Activated effector memory CD4-positive, alpha-beta T cell treated with anti-CD3 and anti-CD28 coated beads, Interleukin-2, amount 50 U/mL, for 16 hours (primary cell): Measurements from ENCODE around the gene ZMIZ1.
A peak's percentile ranks its signal among the peaks of the same experiment; 100 is the strongest.

Source experiments
- DNase-seq: peaks from one replicate; pipeline ENCODE4 v3.0.0-alpha.2; 2020

Gene ZMIZ1

DNA sequence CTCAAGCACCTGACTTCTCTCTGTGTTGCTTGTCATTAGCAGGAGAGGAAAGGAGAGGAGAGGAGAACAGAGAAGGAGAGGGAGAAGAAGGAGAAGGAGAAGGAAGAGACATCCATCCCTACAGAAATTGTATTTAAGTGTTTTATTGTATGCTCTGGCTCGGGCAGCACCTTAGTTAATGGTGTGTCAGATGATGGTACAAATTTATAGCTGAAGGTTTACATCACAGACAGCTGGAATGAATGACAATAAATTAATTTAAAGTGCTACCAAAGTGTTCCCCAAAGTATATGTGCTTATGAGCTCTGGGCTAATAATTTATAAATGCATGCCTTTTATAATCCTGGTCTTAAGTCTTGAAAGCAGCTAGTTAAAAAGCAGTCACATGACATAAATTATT lies 38.1 kb upstream of the ZMIZ1 start:
- DNase-seq: no peak

DNA sequence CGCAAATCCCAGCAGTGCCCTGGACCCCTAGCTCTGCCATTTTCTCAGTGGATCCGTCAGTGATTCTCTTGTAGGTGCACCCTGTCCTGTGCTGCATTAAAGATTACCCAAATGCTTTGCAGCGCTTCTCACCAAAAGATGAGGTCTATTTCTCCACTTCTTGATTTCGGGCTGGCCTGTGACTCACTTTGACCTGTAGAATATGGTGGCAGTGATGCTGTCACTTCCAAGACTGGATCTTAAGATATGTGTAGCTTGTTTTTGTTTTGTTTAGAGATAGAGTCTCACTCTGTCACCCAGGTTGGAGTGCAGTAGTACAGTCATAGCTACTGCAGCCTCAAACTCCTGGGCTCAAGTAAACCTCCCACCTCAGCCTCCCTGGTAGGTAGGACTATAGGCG lies 37.0 kb upstream of the ZMIZ1 start:
- peak; percentile 10 for DNase-seq

DNA sequence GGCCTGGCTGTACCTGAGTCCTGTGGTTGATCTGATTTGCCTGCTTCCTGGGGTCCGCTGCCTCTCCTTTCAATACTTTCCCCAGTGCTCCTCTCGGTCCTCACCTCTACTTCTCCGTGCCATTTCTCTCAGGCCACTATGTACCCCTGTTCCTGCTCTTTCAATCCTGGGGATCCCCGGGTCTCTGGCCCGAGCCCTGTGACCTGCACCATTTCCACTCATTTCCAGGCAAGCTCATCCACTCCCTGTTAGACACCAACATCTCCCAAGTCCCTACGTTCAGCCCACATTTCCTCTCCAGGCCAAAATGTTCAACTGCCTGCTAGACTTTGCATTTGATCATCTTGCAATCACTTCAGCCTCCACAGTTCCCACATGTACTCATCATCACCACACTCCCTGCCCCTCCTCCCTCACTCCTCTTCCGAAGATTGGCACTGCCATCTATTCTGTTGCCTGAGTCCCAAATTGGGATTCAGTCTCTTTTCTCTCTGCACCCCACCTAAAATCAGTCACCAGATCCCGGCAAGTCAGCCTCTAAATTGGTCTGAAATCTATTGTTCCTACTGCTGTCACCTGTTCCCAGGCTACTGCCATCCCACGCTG lies 34.4 kb upstream of the ZMIZ1 start:
- peak; percentile 19 for DNase-seq

DNA sequence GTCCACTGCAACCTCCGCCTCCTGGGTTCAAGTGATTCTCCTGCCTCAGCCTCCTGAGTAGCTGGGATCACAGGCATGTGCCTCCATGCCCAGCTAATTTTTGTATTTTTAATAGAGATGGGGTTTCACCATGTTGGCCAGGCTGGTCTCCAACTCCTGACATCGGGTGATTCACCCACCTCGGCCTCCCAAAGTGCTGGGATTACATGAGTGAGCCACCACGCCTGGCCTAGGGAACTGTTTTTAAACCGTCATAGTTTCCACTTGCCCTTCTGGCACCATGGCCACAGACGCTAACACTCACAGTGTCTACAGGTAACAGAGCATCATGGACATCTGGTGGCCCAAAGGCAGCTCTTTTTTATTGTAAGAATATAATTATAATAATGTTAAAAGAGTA lies 32.4 kb upstream of the ZMIZ1 start:
- DNase-seq: peak; percentile 24

DNA sequence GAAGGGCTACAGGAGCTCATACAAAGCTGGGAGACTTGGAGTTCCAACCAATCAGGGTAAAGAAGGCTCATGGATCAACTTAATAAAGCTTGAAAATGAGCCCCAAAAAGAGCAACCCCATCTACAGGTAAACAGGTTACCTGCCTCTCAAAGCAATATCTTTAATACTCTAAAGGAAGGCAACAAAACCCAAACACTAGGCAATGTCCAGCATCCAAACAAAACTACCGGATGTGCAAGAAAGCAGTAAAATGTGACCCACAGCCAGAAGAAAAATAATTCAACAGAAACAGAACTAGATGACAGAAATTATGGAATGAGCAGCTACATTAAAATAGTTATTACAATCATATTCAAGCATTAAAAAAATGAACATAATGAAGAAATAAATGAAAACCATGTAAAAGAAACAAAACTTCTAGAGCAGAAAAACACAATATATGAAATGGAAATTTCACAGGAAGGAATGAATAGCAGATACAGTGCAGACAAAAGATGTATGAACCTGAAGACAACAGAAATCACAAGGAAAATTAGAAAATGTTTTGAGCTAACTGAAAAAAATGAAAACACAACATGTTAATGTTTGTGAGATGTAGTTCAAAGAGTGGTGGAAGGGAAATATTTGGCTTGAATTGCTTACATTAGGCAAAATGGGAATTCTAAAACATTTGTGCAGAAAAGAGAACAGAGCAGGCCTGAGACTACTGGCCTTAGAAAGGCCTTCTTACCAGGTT lies 30.5 kb upstream of the ZMIZ1 start:
- no peak for DNase-seq

DNA sequence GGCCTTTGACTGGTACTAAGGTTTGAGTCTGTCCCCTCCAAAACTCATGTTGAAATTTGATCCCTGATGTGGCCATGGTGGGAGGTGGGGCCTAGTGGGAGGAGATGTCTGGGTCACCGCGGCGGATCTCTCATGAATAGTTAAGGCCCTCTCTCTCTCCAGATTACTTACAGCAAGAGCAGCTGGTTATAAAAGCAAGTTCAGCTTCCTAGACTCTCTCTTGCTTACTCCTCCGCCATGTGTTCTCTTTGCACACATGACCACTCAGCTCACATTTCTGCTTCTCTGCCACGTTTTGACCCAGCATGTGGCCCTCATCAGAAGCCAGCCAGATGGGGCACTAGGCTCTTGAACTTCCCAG lies 29.9 kb upstream of the ZMIZ1 start:
- peak; percentile 6 for DNase-seq

DNA sequence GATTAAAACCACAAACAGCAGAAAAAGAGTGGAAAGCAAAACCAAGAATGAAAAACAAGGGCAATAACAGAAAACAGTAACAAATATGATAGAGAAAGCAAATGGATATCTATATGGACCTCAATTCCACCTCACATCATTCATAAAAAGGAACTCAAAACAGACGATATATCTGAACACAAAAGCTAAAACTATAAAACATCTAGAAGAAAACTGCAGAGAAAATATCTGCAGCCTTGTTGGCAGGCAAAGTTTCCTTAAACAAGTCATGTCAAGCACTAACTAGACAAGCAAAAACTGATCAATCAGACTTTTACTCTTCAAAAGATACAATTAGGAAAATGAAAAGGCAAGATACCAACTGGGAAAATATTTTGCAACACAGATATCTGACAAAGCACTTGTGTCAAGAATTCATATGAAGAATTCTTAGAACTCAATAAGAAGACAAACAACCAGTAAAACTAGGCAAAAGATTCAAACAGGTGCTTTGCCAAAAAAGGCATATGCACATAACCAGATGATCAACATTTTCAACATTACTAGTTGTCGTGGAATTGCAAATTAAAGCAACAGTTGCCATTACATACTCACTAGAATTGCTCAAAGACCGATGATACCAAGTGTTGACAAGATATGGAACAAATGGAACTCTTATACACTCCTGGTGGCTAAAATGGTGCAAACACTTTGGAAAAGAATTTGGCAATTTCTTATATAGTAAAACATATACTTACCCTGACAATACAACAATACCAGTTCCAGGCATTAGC lies 25.9 kb upstream of the ZMIZ1 start:
- no peak for DNase-seq

DNA sequence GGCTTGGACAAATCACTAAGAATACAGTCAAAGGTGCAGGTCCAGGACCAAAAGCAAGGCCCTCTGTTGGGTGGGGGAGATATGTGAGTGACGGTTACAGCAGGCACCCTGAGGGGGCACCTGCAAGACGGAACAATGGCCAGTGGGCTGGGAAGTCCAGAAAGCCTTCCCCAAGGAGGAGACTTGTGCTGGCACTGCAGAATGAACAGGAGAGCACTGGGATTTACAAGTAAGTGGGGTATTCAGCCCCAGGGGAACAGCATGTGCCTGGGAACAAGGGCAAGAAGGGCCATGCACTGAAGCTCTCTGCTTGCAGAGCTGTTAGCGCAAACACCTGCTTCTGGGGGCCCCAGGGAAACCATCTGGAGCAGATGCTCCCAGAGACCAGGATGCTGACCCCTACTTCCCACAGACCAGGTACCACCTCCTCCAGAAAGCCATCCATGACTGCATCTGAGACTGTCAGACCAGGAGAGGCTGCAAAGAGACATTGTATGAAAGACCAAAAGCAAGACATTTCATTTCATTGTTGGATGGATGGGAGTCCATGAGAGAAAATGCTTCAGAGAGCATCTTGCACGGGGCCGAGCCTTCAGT lies 24.6 kb upstream of the ZMIZ1 start:
- peak; percentile 37 for DNase-seq

DNA sequence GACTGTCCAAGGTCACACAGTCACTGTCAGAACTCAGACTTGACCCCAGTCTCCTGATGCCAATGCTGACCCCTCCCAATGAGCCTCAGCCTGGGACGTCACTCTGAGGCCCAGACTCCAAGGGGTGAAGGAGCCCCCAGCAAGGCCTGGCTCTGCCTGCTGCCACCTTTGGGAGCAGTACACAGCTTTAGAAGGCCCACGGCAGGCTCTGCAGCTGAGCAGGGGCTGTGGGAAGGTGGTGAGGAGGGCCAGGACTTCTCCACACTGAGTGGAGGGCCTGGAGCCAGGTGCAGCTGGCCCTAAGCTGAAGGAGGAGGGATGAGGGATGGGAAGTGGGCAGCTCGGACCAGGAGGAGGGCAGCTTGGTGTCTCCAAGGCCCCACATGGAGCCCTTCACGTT lies 23.9 kb upstream of the ZMIZ1 start:
- peak; percentile 58 for DNase-seq

DNA sequence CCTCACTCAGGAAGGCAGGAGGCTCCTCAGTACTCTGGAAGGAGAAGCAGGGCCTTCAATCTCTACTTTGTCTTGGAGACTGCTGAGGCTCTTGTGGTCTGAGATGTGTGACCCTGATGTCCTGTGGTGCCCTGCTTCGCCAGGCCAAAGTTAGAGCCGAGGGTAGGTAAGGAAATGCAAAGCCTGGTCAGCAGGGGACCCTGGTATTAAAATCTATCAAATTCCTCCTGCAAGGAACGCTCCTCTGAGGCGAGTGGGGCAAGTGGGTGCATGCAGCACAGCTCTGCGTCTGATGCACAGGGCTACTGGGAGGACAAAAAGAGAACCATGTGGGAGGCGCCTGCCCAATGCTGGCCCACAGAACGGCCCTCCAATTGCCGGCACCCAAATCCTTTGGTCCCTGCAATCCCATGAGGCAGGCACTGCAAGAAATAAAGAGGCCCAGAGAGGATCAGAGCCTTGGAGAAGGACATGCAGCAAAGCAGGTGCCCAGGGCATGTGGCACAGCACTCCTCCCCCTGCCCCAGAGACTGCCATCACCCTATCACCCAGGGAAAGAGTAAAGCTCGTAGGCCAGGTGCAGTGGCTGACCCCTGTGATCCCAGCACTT lies 23.1 kb upstream of the ZMIZ1 start:
- peak; percentile 48 for DNase-seq

DNA sequence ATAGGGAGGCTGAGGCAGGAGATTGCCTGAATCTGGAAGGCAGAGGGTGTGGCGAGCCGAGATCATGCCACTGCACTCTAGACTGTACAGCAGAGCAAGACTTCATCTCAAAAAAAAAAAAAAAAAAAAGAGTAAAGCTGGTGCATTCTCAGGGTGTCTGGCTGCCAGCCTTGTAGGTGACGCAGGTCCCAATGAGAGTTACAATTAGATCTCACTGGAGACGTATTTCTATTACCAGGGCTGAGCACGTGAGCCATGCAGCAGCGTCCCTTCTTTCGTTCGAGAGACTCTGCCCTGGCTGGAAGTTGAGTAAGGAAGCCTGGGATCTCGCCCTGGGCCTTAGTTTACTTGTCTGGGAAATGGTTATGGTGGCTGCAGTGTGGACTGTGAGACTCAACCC lies 22.4 kb upstream of the ZMIZ1 start:
- peak; percentile 43 for DNase-seq

DNA sequence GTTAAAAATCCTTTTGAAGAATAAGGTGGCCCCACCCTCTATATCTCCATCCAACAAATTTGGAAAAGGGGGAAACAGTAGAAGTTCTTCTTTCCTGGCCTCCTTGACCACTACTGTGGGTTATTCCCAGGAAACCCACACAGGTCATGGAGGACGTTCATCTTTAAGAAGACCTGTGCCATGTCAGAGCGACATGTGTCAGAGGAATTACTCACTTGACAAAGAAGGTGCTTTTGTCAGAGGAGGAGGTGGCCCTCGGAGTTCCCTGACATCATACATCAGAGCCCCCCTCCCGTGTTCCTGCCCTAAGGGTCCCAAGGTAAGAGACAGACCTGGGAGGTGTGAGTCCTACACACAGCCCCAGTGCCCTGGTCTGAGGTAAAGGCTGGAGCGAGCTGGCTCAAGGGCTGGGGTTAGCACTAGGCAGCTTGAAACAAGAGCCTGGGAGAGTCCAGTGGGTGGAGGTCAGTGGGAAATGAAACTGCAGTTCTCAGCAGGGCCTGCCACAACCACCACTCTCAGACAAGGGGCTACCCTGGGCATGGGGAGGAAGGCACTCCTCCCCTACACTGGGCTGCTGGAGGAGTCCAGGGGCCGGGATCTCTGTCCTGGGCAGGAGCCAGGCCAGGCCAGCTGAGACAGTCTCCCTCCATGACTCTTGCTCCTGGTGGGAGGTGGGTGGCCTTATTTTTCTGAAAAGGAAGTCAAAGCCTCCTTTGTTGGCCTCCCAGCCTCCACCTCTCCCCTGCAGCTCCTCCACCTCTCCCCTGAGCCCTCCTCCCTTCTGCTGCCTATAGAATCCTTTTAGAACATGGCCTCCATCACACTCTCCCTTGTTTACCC lies 21.8 kb upstream of the ZMIZ1 start:
- peak; percentile 61 for DNase-seq

DNA sequence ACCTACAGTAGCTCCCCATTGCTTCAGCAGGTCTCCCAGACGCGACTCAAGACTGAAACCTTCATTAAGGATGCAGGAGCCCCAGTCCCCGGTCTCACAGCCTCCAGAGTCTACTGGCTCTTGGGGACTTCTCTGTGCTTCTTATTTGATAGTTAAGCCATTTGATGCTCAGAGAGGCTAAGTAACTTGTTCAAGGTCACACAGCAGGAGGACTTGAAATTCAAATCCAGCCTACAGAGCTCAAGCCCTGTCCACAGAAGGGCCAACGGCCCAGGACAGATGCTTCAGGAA lies 21.2 kb upstream of the ZMIZ1 start:
- DNase-seq: peak; percentile 61

DNA sequence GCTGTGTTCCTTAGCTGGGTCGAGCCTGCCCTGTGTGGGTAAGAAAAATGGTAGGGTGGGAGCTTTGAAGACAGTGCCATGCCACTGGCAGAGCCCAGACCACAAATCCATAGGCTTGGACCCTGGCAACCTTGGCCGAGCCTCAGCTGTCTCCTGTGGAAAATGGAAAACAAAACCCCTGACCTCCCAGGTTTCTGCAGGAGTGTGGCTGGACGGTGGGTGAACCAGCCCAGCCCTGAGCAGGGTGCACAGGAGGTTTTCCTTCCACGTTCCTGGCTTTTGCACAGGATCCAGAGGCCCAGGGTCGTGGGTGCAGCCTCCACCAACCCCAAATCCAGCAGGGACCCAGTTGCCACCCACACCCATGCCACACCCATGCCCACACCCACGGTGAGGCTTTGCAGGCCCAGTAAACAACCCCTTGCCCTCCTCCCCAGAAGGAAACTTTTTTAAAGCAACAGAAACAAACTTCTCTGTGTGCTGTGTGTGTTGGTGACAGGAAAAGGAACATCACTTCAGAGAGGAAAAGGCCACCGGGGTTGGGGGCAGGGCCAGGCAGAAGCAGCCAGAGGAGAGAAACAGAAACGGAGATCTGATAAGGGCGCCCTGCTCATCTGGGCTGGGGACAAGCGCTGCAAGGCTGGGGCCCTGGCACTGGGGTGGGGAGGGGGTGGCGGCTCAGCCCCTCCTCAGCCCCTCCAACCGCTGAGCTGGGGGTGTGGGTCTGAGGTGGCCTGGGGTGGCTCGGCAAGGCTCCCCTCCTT lies 20.7 kb upstream of the ZMIZ1 start:
- peak; percentile 81 for DNase-seq

DNA sequence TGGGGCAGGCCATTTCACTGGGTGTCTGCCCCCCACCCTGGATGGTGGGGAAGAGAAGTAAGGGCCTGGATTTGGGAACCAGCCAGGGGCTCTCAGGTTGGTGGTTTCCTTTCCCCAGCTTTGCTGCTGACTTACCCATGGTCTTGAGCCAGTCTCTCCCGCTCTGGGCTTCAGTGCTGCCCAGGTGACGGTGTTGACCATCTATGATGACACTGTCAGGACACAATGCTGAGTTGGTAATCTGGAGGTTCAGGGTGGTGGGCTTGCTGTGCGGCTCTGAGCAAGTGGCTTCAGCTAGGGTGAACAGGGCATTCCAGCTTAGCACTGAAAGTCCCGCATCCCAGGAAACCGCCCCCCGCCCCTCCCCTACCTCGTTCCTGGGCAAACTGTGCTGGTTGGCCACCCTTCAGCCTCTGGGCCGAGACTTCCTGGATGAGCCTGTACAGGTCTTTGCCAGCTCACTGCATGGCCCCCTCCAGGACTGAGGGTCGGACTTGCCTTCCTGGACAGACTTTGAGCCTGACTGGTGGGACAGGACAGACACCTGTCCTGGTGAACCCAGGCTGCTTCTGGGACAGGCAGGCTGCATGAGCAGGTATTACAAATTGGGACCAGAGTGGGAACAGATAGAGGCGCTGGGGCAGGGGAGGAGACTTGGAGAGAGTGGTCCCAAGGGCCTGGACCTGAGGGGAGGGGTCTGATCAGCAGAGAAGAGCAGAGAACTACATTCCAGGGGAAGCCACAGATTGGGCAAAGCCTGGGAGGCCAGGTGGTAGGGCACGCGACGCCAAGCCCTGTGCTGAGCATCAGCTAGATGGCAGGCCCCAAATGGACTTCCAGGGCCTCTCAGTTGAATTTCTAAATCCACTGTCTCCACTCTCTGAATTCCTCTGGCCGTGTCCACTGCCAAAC lies 19.9 kb upstream of the ZMIZ1 start:
- DNase-seq: peak; percentile 62

DNA sequence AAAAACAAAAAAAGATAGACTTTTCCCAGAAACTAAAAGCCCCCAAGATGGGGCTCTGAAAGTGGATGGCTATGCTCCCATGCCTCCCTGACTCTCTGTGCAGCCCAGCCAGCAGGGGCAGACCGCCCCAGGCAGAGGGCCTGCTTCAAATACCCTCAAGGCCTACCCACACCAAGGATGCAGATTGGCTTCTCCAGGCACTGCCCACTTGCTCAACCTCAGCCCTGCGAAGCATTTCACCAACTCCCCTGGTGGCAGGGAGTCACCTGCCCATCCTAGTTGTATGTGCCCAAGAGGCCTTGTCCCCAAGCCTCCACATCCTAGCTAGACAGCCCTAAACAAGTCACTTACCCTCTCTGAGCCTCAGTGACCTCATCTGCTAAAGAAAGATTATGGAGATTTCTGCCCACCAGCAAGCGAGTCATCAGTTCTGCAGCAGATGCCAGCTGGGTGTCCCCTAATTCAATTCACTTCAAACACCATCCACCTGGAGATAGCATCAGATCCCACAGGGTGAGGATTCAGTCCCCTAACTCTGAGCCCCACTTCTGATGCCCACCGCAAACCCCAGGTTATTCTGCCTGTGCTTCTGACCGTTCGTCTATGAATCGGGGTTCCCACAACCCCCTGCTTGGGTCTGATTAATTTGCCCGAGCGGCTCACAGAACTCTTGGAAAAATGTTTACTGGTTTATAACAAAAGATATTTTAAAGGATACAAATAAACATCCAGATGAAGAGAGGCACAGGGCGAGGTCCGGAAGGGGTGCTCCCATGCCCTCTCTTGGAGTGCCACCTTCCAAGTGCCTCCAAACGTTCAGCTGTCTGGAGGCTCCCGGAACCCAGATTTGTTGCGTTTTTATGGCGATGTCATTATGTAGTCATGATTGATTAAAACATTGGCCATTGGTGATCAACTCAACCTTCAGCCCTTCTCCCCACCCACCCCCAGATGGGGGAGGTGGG lies 18.6 kb upstream of the ZMIZ1 start:
- peak; percentile 63 for DNase-seq

DNA sequence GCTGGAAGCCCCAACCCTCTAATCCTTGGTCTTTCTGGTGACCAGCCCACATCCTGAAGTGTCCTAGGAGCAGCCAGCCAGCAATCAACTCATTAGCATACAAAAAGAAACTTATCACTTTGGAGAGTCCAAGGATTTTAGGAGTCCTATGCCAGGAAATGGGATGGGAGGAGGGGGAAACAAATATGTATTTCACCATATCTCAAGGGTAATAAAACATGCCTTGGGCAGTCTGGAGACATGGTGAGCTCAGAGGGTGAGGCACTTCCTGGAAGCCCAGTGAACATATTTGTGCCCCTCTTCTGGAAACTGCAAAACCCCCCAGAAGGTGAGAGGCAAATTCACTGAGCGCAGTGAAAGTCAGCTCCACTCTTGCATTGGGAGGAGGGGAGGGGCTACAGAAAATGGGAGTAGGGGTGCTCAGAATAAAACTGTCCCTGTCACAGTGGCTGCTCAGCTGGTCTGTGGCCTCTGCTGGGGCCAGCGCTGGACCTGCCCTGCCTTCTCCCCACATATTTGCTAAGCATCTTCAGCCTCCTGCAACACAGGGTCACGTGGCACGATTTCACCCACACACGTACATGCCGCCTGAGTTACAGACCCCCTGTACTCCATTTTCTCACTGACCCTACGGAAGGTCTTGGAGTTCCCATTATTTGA lies 17.7 kb upstream of the ZMIZ1 start:
- DNase-seq: peak; percentile 53

DNA sequence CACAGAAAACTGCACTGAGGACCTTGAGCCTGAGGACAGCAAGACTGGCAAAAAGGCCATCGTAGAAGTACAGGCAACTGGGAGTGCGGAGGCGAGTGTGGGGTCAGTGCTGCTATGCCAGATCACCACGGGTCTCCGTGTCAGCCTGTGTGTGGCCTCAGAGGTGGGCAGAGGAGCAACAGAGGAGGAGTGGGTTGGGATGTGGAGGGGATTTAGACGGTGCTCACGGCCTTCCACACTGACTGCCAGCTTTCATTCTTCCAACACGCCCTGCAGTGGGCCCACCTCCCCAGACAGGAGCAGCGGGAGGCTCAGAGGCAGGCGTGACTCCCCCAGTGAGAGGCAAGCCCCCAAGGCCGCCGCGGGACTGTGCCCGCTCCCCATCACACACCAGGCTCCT lies 17.0 kb upstream of the ZMIZ1 start:
- DNase-seq: peak; percentile 25
